ENCODE data around the gene EIF4G1. TPM values are rescaled to one million over a fixed set of nuclear protein-coding genes. Genes with fewer than 3 reads are reported as not detected.
A peak's percentile ranks its signal among the peaks of the same experiment; 100 is the strongest.

EIF4G1 gene
- total and polyA plus RNA-seq, 7 donors, result 395 to 787 (median 628) TPM

DNA sequence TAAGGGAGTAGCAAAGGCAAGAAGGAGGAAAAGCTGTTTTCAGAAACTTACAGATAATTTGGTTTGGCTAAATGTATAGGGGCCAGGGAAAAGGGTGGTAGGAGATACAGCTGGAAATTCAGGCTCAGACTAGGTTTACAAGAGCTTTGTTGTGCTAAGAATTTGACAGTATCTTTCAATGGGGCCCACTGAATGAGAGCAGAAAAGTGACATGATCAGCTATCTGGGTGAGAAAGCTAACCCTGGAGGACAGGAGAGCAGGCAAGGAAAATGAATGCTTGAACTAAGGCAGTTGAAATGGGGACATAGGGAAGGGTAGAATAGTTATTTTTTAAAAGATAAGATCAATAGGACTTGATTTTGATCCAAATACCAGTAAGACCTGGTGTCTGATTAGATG, 2.8 kb upstream of the EIF4G1 start:
- intact Hi-C loops (cut with DNase I), result no loop called here

DNA sequence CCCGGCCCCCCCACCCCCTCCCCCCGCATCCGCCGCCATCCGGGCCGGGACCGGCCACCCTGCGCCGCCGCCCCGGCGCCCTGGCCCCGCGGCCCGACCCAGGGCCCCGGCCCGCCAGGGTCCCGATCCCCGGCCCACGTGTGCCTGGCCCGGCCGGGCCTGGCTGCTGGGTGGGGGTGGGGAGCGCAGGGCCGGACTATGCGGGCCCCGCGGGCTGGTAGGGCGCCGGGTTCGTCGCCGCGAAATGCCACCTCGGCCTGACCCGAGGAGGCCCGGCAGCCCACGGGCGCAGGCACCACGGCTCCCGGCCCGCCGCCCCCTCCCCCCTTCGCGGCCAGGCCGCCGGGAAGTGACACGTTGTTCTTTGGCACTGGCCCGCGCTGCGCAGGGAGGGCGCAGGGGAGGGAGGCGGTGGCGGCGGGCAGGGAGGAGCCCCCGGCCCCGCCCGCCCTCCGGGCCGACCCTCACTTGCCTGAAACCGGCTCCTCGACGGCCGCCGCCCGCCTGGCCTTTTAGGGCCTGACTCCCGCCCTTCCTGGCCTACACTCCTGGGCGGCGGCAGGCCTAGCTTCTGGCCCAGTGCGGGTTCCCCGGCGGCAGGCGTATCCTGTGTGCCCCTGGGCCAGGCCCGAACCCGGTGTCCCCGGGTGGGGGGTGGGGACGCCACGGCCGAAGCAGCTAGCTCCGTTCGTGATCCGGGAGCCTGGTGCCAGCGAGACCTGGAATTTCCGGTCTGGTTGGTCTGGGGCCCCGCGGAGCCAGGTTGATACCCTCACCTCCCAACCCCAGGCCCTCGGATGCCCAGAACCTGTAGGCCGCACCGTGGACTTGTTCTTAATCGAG, 515 bp downstream of the EIF4G1 start:
- TF ChIP-seq, protein P1, sequence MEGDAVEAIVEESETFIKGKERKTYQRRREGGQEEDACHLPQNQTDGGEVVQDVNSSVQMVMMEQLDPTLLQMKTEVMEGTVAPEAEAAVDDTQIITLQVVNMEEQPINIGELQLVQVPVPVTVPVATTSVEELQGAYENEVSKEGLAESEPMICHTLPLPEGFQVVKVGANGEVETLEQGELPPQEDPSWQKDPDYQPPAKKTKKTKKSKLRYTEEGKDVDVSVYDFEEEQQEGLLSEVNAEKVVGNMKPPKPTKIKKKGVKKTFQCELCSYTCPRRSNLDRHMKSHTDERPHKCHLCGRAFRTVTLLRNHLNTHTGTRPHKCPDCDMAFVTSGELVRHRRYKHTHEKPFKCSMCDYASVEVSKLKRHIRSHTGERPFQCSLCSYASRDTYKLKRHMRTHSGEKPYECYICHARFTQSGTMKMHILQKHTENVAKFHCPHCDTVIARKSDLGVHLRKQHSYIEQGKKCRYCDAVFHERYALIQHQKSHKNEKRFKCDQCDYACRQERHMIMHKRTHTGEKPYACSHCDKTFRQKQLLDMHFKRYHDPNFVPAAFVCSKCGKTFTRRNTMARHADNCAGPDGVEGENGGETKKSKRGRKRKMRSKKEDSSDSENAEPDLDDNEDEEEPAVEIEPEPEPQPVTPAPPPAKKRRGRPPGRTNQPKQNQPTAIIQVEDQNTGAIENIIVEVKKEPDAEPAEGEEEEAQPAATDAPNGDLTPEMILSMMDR (IDR thresholded peaks at IDR 0.05), result no peak
- ATAC-seq (peak; percentile 78 to 81 (median 80)), DNase-seq (peak; percentile 92 to 96)
- H3K4me3 ChIP-seq, result peak overlapping the region; percentile 80
- no peaks in the 10 kb centered on the region for H3K27me3 ChIP-seq (ENCODE audit: insufficient read depth in 3 of 3, low read length in 2 of 3)
- H3K9me3 ChIP-seq, result no peaks in the 10 kb centered on the region
- 1% methylated on average over 39 to 89 of the region's 89 CpGs for WGBS, 3 donors
- peaks cover 40% of the 10 kb centered on the region for H3K4me1 ChIP-seq
- peak overlapping the region; percentile 96 for H3K27ac ChIP-seq
- H3K36me3 ChIP-seq (ENCODE audit: insufficient read depth in 1 of 2, low read depth in 1 of 2), result peaks cover 7 to 31% of the 10 kb centered on the region in 2 donors
- intact Hi-C loops (cut with DNase I), result loop anchor here in 1 of 2 donors (5.0 kb wide), 1 partner anchor 138 kb away; no protein-coding TSS in a partner anchor

More for the DNA sequence above, 2.8 kb upstream of the EIF4G1 start:
- no peaks in the 10 kb centered on the region for H3K9me3 ChIP-seq
- peaks cover 11 to 40% of the 10 kb centered on the region in 2 donors for H3K36me3 ChIP-seq (ENCODE audit: insufficient read depth in 1 of 2, low read depth in 1 of 2)
- TF ChIP-seq, protein P1 (IDR thresholded peaks at IDR 0.05), result no peak
- no peak overlapping the region for H3K4me3 ChIP-seq
- peaks cover 10% of the 10 kb centered on the region for H3K4me1 ChIP-seq
- H3K27ac ChIP-seq, result no peak overlapping the region
- DNase-seq (no peak), ATAC-seq (no peak)
- no peaks in the 10 kb centered on the region for H3K27me3 ChIP-seq (ENCODE audit: insufficient read depth in 3 of 3, low read length in 2 of 3)

DNA sequence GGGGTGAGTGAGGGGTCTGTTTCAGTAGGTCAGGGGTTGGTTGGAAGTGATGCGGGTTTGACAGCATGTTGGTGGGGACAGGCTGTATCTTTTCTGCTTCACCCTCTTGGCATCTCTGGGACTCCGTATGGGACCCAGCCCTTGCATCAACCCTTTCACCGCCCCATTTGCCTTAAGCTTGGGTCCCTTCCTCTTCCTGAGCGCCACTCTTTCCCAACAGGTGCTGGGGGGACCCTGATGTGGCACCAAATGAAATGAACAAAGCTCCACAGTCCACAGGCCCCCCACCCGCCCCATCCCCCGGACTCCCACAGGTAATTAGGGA, 1.1 kb downstream of the EIF4G1 start:
- Histone ChIP-seq H3K4me1 (peaks cover 40% of the 10 kb centered on the region), H3K27ac (peak overlapping the region; percentile 96), H3K9me3 (no peaks in the 10 kb centered on the region), H3K36me3 (ENCODE audit: insufficient read depth in 1 of 2, low read depth in 1 of 2) (peaks cover 7 to 32% of the 10 kb centered on the region in 2 donors), H3K4me3 (peak overlapping the region; percentile 80), H3K27me3 (ENCODE audit: insufficient read depth in 3 of 3, low read length in 2 of 3) (no peaks in the 10 kb centered on the region)
- DNase-seq (no peak), ATAC-seq (peak in 2 of 4 donors; percentile 0)
- intact Hi-C loops (cut with DNase I), result loop anchor here in 1 of 2 donors (5.0 kb wide), 1 partner anchor 138 kb away; no protein-coding TSS in a partner anchor
- 5 to 12% (median 7%) methylated on average over 6 of the region's 6 CpGs for WGBS, 3 donors
- TF ChIP-seq, protein P1 (IDR thresholded peaks at IDR 0.05), result no peak

DNA sequence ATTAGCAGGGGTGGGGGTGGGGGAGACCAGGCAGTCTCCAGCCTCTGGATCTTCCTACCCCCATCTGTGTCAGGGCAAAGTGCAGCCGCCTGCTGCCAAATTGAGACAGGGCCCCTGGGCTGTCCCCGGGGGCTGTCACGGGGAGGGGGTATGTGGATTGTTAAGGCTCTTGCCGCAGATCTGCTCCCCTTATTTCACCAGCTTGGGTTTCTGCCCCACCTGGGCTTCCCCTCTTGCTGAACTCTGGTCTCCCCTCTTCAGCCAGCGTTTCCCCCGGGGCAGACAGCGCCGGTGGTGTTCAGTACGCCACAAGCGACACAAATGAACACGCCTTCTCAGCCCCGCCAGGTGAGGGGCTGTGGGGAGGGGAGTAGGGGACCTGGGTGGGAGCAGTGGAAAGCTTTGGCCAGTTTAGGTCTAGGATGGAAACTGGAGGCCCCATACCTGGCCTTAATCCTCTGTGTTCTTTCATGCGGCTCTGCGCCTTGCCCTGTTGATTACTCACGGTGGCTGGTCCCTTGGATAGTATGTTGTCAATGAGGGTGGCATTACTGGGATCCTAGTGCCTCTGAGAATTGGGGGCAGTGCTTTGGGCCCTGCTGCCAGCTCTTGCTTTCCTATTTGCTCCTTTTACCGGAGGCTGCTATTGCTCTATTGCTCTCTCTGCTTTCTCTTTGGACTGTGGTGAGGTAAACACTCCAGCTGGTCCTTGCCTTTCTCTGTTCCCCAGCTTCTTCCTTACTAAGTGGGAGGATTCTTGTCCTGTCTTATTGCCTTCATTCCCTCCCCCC, 1.7 kb downstream of the EIF4G1 start:
- Histone ChIP-seq H3K4me1 (peaks cover 46% of the 10 kb centered on the region), H3K4me3 (peak overlapping the region; percentile 80), H3K9me3 (no peaks in the 10 kb centered on the region), H3K36me3 (ENCODE audit: insufficient read depth in 1 of 2, low read depth in 1 of 2) (peaks cover 11 to 38% of the 10 kb centered on the region in 2 donors), H3K27ac (peak overlapping the region; percentile 96), H3K27me3 (ENCODE audit: insufficient read depth in 3 of 3, low read length in 2 of 3) (no peaks in the 10 kb centered on the region)
- ATAC-seq (no peak), DNase-seq (peak in 1 of 2 donors; percentile 48)
- 25 to 39% (median 26%) methylated on average over 15 to 16 of the region's 16 CpGs for WGBS, 3 donors
- intact Hi-C loops (cut with DNase I), result loop anchor here in 1 of 2 donors (5.0 kb wide), 1 partner anchor 139 kb away; no protein-coding TSS in a partner anchor
- TF ChIP-seq, protein P1 (IDR thresholded peaks at IDR 0.05), result no peak
